ENCODE measurements around the gene RTN4IP1. TPM values are rescaled to one million over a fixed set of nuclear protein-coding genes. Genes with fewer than 3 reads are reported as not detected.

The RTN4IP1 gene
- total and polyA plus RNA-seq, 2 of the 13 experiments (the other 11 are each of a cell fraction or from before 2014, with no cell fraction given): 5.5 to 17.2 TPM

GRCh38 chr6:106535012-106535411, 94.3 kb downstream of the RTN4IP1 start:
- WGBS (ENCODE audit: low lambda C conversion rate): 94% methylated on average over 2 of the region's 2 CpGs
- in situ Hi-C loops (cut with HindIII; ENCODE audit: extremely low pct_ligation_motif_present, low pct_unique_long_range_greater_than_20kb) (no loop called here), intact Hi-C loops (cut with micrococcal nuclease; ENCODE audit: unreplicated experiment) (no loop called here)
- Histone ChIP-seq H2AFZ (ENCODE audit: low read length) (no peak overlapping the region), H3K36me3 (replicated peaks in 1 of 2; ENCODE audit: control insufficient read depth in 1 of 2, insufficient read depth in 2 of 2, low read length in 2 of 2) (peaks cover 8 to 26% of the 10 kb centered on the region in 2 experiments), H3K27ac (ENCODE audit: extremely low read length, insufficient read depth, low read length) (no peak overlapping the region), H3K79me2 (ENCODE audit: insufficient read depth, low read length) (no peaks in the 10 kb centered on the region), H3K9ac (ENCODE audit: insufficient read depth, low read depth, low read length) (no peak overlapping the region), H3K9me3 (ENCODE audit: low read length) (no peaks in the 10 kb centered on the region), H3K27me3 (ENCODE audit: control insufficient read depth in 1 of 2, insufficient read depth in 2 of 2, low read length in 2 of 2) (no peaks in the 10 kb centered on the region), H4K20me1 (ENCODE audit: insufficient read depth, low read length) (no peaks in the 10 kb centered on the region), H3K4me1 (ENCODE audit: insufficient read depth, low read length) (peaks cover 10% of the 10 kb centered on the region), H3K4me3 (replicated peaks in 1 of 3; ENCODE audit: insufficient read depth in 1 of 3, low read depth in 2 of 3, low read length in 3 of 3) (no peak overlapping the region), H3K4me2 (ENCODE audit: low read depth, low read length) (no peak overlapping the region)
- no peak for FAIRE-seq
- POLR2A ChIA-PET: no interaction called here
- TF ChIP-seq CENPT (CRISPR knock-in tag; IDR thresholded peaks at IDR 0.05; ENCODE audit: low read depth) (no peak), FOXJ3 (CRISPR knock-in tag; IDR thresholded peaks at IDR 0.05; ENCODE audit: borderline replicate concordance) (no peak), ZBTB10 (CRISPR knock-in tag; IDR thresholded peaks at IDR 0.05; ENCODE audit: borderline replicate concordance) (no peak), NR2F6 (IDR thresholded peaks at IDR 0.05) (no peak), NR2F6 (CRISPR knock-in tag; IDR thresholded peaks at IDR 0.05) (no peak), ADNP (CRISPR knock-in tag; IDR thresholded peaks at IDR 0.05) (no peak), ZNF775 (CRISPR knock-in tag; IDR thresholded peaks at IDR 0.05; ENCODE audit: borderline replicate concordance) (no peak), KLF6 (CRISPR knock-in tag; IDR thresholded peaks at IDR 0.05) (no peak), SNAPC2 (CRISPR knock-in tag; IDR thresholded peaks at IDR 0.05) (no peak), REPIN1 (CRISPR knock-in tag; IDR thresholded peaks at IDR 0.05; ENCODE audit: borderline replicate concordance, low read depth) (no peak), SRY (CRISPR knock-in tag; IDR thresholded peaks at IDR 0.05) (no peak), ZNF235 (CRISPR knock-in tag; IDR thresholded peaks at IDR 0.05; ENCODE audit: borderline replicate concordance) (no peak), ZNF670 (CRISPR knock-in tag; IDR thresholded peaks at IDR 0.05; ENCODE audit: borderline replicate concordance) (no peak), ZNF44 (CRISPR knock-in tag; IDR thresholded peaks at IDR 0.05) (no peak), ZNF747 (CRISPR knock-in tag; IDR thresholded peaks at IDR 0.05; ENCODE audit: borderline replicate concordance) (no peak), TBX2 (CRISPR knock-in tag; IDR thresholded peaks at IDR 0.05; ENCODE audit: borderline replicate concordance) (no peak)
- TF ChIP-seq, protein P1, sequence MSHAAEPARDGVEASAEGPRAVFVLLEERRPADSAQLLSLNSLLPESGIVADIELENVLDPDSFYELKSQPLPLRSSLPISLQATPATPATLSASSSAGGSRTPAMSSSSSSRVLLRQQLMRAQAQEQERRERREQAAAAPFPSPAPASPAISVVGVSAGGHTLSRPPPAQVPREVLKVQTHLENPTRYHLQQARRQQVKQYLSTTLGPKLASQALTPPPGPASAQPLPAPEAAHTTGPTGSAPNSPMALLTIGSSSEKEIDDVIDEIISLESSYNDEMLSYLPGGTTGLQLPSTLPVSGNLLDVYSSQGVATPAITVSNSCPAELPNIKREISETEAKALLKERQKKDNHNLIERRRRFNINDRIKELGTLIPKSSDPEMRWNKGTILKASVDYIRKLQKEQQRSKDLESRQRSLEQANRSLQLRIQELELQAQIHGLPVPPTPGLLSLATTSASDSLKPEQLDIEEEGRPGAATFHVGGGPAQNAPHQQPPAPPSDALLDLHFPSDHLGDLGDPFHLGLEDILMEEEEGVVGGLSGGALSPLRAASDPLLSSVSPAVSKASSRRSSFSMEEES (CRISPR knock-in tag; IDR thresholded peaks at IDR 0.05): no peak
- BruUV-seq (replicated peaks): no TSS peak
- DNase-seq (ENCODE audit: low spot score): no peak
- CTCF ChIA-PET (ENCODE audit: low intra/inter-chr PET ratio, low total read pairs): no interaction called here
- no peak for ATAC-seq

All from HepG2 (cell line).